LoVo (cell line): ENCODE results near the gene ALDH1A3.

Source experiments
- DNase-seq: peaks from one replicate; pipeline ENCODE4 v3.0.0-alpha.2; 2016; ENCODE audit warnings: low spot score

Gene ALDH1A3

GRCh38 chr15:100902436-100903167 is 23.0 kb downstream of the ALDH1A3 start:
- DNase-seq, result no peak

GRCh38 chr15:100903168-100903554 is 23.5 kb downstream of the ALDH1A3 start:
- DNase-seq, result no peak

GRCh38 chr15:100905850-100906249 is 26.2 kb downstream of the ALDH1A3 start:
- DNase-seq, result no peak

- no peak for DNase-seq
Observed at GRCh38 chr15:100908466-100908865, 28.8 kb downstream of the ALDH1A3 start.

GRCh38 chr15:100909565-100909964 is 29.9 kb downstream of the ALDH1A3 start:
- no peak for DNase-seq

- no peak for DNase-seq
Observed at GRCh38 chr15:100909989-100910955, 30.6 kb downstream of the ALDH1A3 start.

- no peak for DNase-seq
Observed at GRCh38 chr15:100911086-100911485, 31.5 kb downstream of the ALDH1A3 start.

GRCh38 chr15:100913961-100914360 is 34.3 kb downstream of the ALDH1A3 start:
- no peak for DNase-seq

- DNase-seq, result no peak
Observed at GRCh38 chr15:100914876-100915275, 35.2 kb downstream of the ALDH1A3 start.

- peak; percentile 93 for DNase-seq
Observed at GRCh38 chr15:100918034-100918689, 38.5 kb downstream of the ALDH1A3 start.

- DNase-seq, result peak; percentile 62
Observed at GRCh38 chr15:100918690-100919480, 39.3 kb downstream of the ALDH1A3 start, which contains the start of gene LRRK1. Gene LRRK1 (plus strand): TSS chr15:100919357. CDS start chr15:100924633, 5,276 bp downstream.

- DNase-seq, result no peak
Observed at GRCh38 chr15:100919481-100920405, 40.1 kb downstream of the ALDH1A3 start.

GRCh38 chr15:100920516-100921135 is 41.0 kb downstream of the ALDH1A3 start:
- DNase-seq, result no peak

- no peak for DNase-seq
Observed at GRCh38 chr15:100922192-100923040, 42.8 kb downstream of the ALDH1A3 start.

- DNase-seq, result no peak
Observed at GRCh38 chr15:100923076-100923475, 43.4 kb downstream of the ALDH1A3 start.

- DNase-seq, result no peak
Observed at GRCh38 chr15:100923902-100924301, 44.3 kb downstream of the ALDH1A3 start.

GRCh38 chr15:100924436-100924835 is 44.8 kb downstream of the ALDH1A3 start:
- DNase-seq, result no peak

- DNase-seq, result no peak
Observed at GRCh38 chr15:100925480-100925879, 45.8 kb downstream of the ALDH1A3 start.

GRCh38 chr15:100926258-100926657 is 46.6 kb downstream of the ALDH1A3 start:
- no peak for DNase-seq
